ENCODE data around the gene DMRT3. TPM values are rescaled to one million over a fixed set of nuclear protein-coding genes. Genes with fewer than 3 reads are reported as not detected.

DMRT3 gene
- total RNA-seq, 2 experiments from 2014 or later, result not detected

- H3K27ac Mint-ChIP-seq, result no peak overlapping the region
- intact Hi-C loops (cut with micrococcal nuclease), result no loop called here
- POLR2A ChIA-PET, result interaction anchor here (0.5 kb wide), 1 partner anchor 498 kb away, joined by 4 read pairs; no protein-coding TSS in a partner anchor
- H3K9me3 Mint-ChIP-seq, result no peaks in the 10 kb centered on the region
- H3K4me3 Mint-ChIP-seq, result no peak overlapping the region
- no peak for TF ChIP-seq CTCF (IDR thresholded peaks at IDR 0.05)
- H3K27me3 Mint-ChIP-seq, result peaks cover 66% of the 10 kb centered on the region
- CTCF ChIA-PET, result no interaction called here
- DNase-seq (no peak), ATAC-seq (no peak)
- peaks cover 8% of the 10 kb centered on the region for H3K4me1 Mint-ChIP-seq (ENCODE audit: low read depth)
- peaks cover 3% of the 10 kb centered on the region for H3K36me3 Mint-ChIP-seq (ENCODE audit: low read depth)
These were observed 8.4 kb upstream of the DMRT3 start for GRCh38 chr9:967903-968641.

GRCh38 chr9:969310-970150 lies 6.9 kb upstream of the DMRT3 start:
- no peak for DNase-seq
- Mint-ChIP-seq H3K4me1 (ENCODE audit: low read depth) (peaks cover 13% of the 10 kb centered on the region), H3K27ac (no peak overlapping the region), H3K4me3 (no peak overlapping the region), H3K9me3 (no peaks in the 10 kb centered on the region), H3K27me3 (peaks cover 74% of the 10 kb centered on the region), H3K36me3 (ENCODE audit: low read depth) (peaks cover 3% of the 10 kb centered on the region)
- POLR2A ChIA-PET, result no interaction called here
- no peak for TF ChIP-seq CTCF (IDR thresholded peaks at IDR 0.05)
- intact Hi-C loops (cut with micrococcal nuclease), result loop anchor here (10.0 kb wide), 1 partner anchor 125 kb away; the partner anchor contains the start of gene DMRT1
- no peak for ATAC-seq
- CTCF ChIA-PET, result no interaction called here

- ATAC-seq (no peak), DNase-seq (no peak)
- Mint-ChIP-seq H3K27me3 (peaks cover 74% of the 10 kb centered on the region), H3K9me3 (no peaks in the 10 kb centered on the region), H3K27ac (no peak overlapping the region), H3K4me3 (peak overlapping the region; percentile 27), H3K36me3 (ENCODE audit: low read depth) (peaks cover 3% of the 10 kb centered on the region), H3K4me1 (ENCODE audit: low read depth) (peaks cover 13% of the 10 kb centered on the region)
- no peak for TF ChIP-seq CTCF (IDR thresholded peaks at IDR 0.05)
- POLR2A ChIA-PET, result no interaction called here
- intact Hi-C loops (cut with micrococcal nuclease), result loop anchor here (10.0 kb wide), 1 partner anchor 126 kb away; the partner anchor contains the start of gene DMRT1
- CTCF ChIA-PET, result no interaction called here
These were observed 6.1 kb upstream of the DMRT3 start for GRCh38 chr9:970151-970996.

- TF ChIP-seq CTCF (IDR thresholded peaks at IDR 0.05), result no peak
- Mint-ChIP-seq H3K9me3 (no peaks in the 10 kb centered on the region), H3K27me3 (peaks cover 70% of the 10 kb centered on the region), H3K4me1 (ENCODE audit: low read depth) (peaks cover 13% of the 10 kb centered on the region), H3K27ac (no peak overlapping the region), H3K4me3 (peak overlapping the region; percentile 19), H3K36me3 (ENCODE audit: low read depth) (peaks cover 3% of the 10 kb centered on the region)
- ChIA-PET POLR2A (no interaction called here), CTCF (no interaction called here)
- ATAC-seq (no peak), DNase-seq (no peak)
- intact Hi-C loops (cut with micrococcal nuclease), result loop anchor here (2.0 to 10.0 kb wide), 2 partner anchors 77 to 127 kb away; partner anchors contain the start of gene DMRT1
These were observed 4.5 kb upstream of the DMRT3 start for GRCh38 chr9:971901-972500.
